Endothelial cell of umbilical vein (primary cell): ENCODE results near the gene PLEKHG4B.

Experiments used
- CTCF ChIP-seq, 2 donors: IDR thresholded peaks; 1 replicate in 1 of 2; 2 replicates in 1 of 2; pipeline ENCODE4 v1.5.1; 2011; ENCODE audit warnings: low read length in 2 of 2, mild to moderate bottlenecking in 2 of 2, moderate library complexity in 2 of 2, control low read depth in 1 of 2, inconsistent platforms in 1 of 2, low read depth in 1 of 2; ENCODE audit not compliant: insufficient read depth in 1 of 2; ENCODE audit errors: extremely low read depth in 1 of 2
- EZH2 ChIP-seq: IDR thresholded peaks from 2 replicates; pipeline ENCODE4 v1.6.1; 2012; ENCODE audit warnings: borderline replicate concordance, low read depth, mild to moderate bottlenecking, moderate library complexity, low read length, inconsistent platforms; ENCODE audit not compliant: severe bottlenecking
- POLR2A ChIP-seq: IDR thresholded peaks from 2 replicates; pipeline ENCODE4 v1.6.1; 2012; ENCODE audit warnings: low read depth, mild to moderate bottlenecking, control low read depth, low read length

- TF ChIP-seq POLR2A (no peak), CTCF (IDR thresholded peaks at IDR 0.05; ENCODE audit: extremely low read depth in 1 of 2, insufficient read depth in 1 of 2, low read depth in 1 of 2, low read length in 2 of 2) (no peak), EZH2 (no peak)
Observed at GRCh38 chr5:143041-143440, 51.1 kb downstream of the PLEKHG4B start.
